ENCODE data around the gene SERPINE2.

SERPINE2 gene

GRCh38 chr2:224039080-224039769 lies at the start of gene SERPINE2:
Gene SERPINE2, minus strand, starts transcription at chr2:224039286. Its CDS starts 37,386 bp downstream, at chr2:224001900.
- peak within 1 kb of the TSS; percentile 82 for H3K4me3 Mint-ChIP-seq
- no peaks in the 10 kb centered on the region for H3K36me3 Mint-ChIP-seq
- H3K9me3 Mint-ChIP-seq = no peaks in the 10 kb centered on the region
- H3K4me1 Mint-ChIP-seq = peaks cover 30% of the 10 kb centered on the region
- no peak within 1 kb of the TSS for H3K27ac Mint-ChIP-seq
- peaks cover 84% of the 10 kb centered on the region for H3K27me3 Mint-ChIP-seq
- peak; percentile 75 for ATAC-seq

- no peak overlapping the region for H3K27ac Mint-ChIP-seq
- peaks cover 17% of the 10 kb centered on the region for H3K27me3 Mint-ChIP-seq
- ATAC-seq = no peak
- no peaks in the 10 kb centered on the region for H3K36me3 Mint-ChIP-seq
- H3K4me1 Mint-ChIP-seq = no peaks in the 10 kb centered on the region
- H3K4me3 Mint-ChIP-seq = no peak overlapping the region
- H3K9me3 Mint-ChIP-seq = no peaks in the 10 kb centered on the region
Observed at GRCh38 chr2:224086226-224086914, 47.3 kb upstream of the SERPINE2 start.

GRCh38 chr2:224085811-224086210 lies 46.7 kb upstream of the SERPINE2 start:
- H3K27ac Mint-ChIP-seq = no peak overlapping the region
- H3K4me3 Mint-ChIP-seq = no peak overlapping the region
- no peaks in the 10 kb centered on the region for H3K9me3 Mint-ChIP-seq
- ATAC-seq = no peak
- no peaks in the 10 kb centered on the region for H3K4me1 Mint-ChIP-seq
- H3K36me3 Mint-ChIP-seq = no peaks in the 10 kb centered on the region
- peaks cover 17% of the 10 kb centered on the region for H3K27me3 Mint-ChIP-seq

- no peak overlapping the region for H3K4me3 Mint-ChIP-seq
- no peak for ATAC-seq
- H3K36me3 Mint-ChIP-seq = no peaks in the 10 kb centered on the region
- no peaks in the 10 kb centered on the region for H3K4me1 Mint-ChIP-seq
- H3K27ac Mint-ChIP-seq = no peak overlapping the region
- peaks cover 17% of the 10 kb centered on the region for H3K27me3 Mint-ChIP-seq
- H3K9me3 Mint-ChIP-seq = no peaks in the 10 kb centered on the region
Observed at GRCh38 chr2:224085246-224085645, 46.2 kb upstream of the SERPINE2 start.

- Mint-ChIP-seq H3K36me3 (no peaks in the 10 kb centered on the region), H3K27ac (no peak overlapping the region)
- no peak for ATAC-seq
Observed at GRCh38 chr2:224084266-224084892, 45.3 kb upstream of the SERPINE2 start.

GRCh38 chr2:224083638-224084037 lies 44.6 kb upstream of the SERPINE2 start:
- Mint-ChIP-seq H3K27me3 (peaks cover 22% of the 10 kb centered on the region), H3K27ac (no peak overlapping the region), H3K4me1 (no peaks in the 10 kb centered on the region), H3K9me3 (no peaks in the 10 kb centered on the region), H3K4me3 (no peak overlapping the region), H3K36me3 (no peaks in the 10 kb centered on the region)
- ATAC-seq = no peak

More at GRCh38 chr2:224084266-224084892, 45.3 kb upstream of the SERPINE2 start:
- Mint-ChIP-seq H3K4me1 (no peaks in the 10 kb centered on the region), H3K27me3 (peaks cover 17% of the 10 kb centered on the region), H3K9me3 (no peaks in the 10 kb centered on the region), H3K4me3 (no peak overlapping the region)

- Mint-ChIP-seq H3K27ac (no peak overlapping the region), H3K36me3 (no peaks in the 10 kb centered on the region), H3K4me3 (no peak overlapping the region), H3K27me3 (peaks cover 24% of the 10 kb centered on the region), H3K4me1 (no peaks in the 10 kb centered on the region), H3K9me3 (no peaks in the 10 kb centered on the region)
- ATAC-seq = no peak
Observed at GRCh38 chr2:224078656-224079055, 39.6 kb upstream of the SERPINE2 start.

- no peak overlapping the region for H3K4me3 Mint-ChIP-seq
- no peaks in the 10 kb centered on the region for H3K36me3 Mint-ChIP-seq
- H3K4me1 Mint-ChIP-seq = no peaks in the 10 kb centered on the region
- no peaks in the 10 kb centered on the region for H3K9me3 Mint-ChIP-seq
- ATAC-seq = no peak
- H3K27me3 Mint-ChIP-seq = peaks cover 20% of the 10 kb centered on the region
- no peak overlapping the region for H3K27ac Mint-ChIP-seq
Observed at GRCh38 chr2:224077773-224078507, 38.9 kb upstream of the SERPINE2 start.

- Mint-ChIP-seq H3K4me3 (no peak overlapping the region), H3K4me1 (no peaks in the 10 kb centered on the region), H3K36me3 (no peaks in the 10 kb centered on the region), H3K27me3 (peaks cover 10% of the 10 kb centered on the region), H3K27ac (no peak overlapping the region), H3K9me3 (no peaks in the 10 kb centered on the region)
- no peak for ATAC-seq
Observed at GRCh38 chr2:224075588-224075987, 36.5 kb upstream of the SERPINE2 start.

- Mint-ChIP-seq H3K27me3 (peaks cover 17% of the 10 kb centered on the region), H3K9me3 (no peaks in the 10 kb centered on the region), H3K27ac (no peak overlapping the region), H3K36me3 (no peaks in the 10 kb centered on the region), H3K4me3 (no peak overlapping the region), H3K4me1 (no peaks in the 10 kb centered on the region)
- ATAC-seq = no peak
Observed at GRCh38 chr2:224073676-224074075, 34.6 kb upstream of the SERPINE2 start.

GRCh38 chr2:224072541-224073188 lies 33.6 kb upstream of the SERPINE2 start:
- H3K4me3 Mint-ChIP-seq = no peak overlapping the region
- H3K27me3 Mint-ChIP-seq = peaks cover 21% of the 10 kb centered on the region
- H3K9me3 Mint-ChIP-seq = no peaks in the 10 kb centered on the region
- no peaks in the 10 kb centered on the region for H3K36me3 Mint-ChIP-seq
- H3K27ac Mint-ChIP-seq = no peak overlapping the region
- no peaks in the 10 kb centered on the region for H3K4me1 Mint-ChIP-seq
- no peak for ATAC-seq

- Mint-ChIP-seq H3K4me3 (no peak overlapping the region), H3K4me1 (no peaks in the 10 kb centered on the region), H3K9me3 (no peaks in the 10 kb centered on the region), H3K27ac (no peak overlapping the region), H3K36me3 (no peaks in the 10 kb centered on the region), H3K27me3 (peaks cover 23% of the 10 kb centered on the region)
- no peak for ATAC-seq
Observed at GRCh38 chr2:224069172-224069571, 30.1 kb upstream of the SERPINE2 start.

GRCh38 chr2:224063298-224063648 lies 24.2 kb upstream of the SERPINE2 start:
- H3K27ac Mint-ChIP-seq = no peak overlapping the region
- no peak overlapping the region for H3K4me3 Mint-ChIP-seq
- no peak for ATAC-seq
- H3K9me3 Mint-ChIP-seq = no peaks in the 10 kb centered on the region
- no peaks in the 10 kb centered on the region for H3K36me3 Mint-ChIP-seq
- H3K4me1 Mint-ChIP-seq = peaks cover 13% of the 10 kb centered on the region
- H3K27me3 Mint-ChIP-seq = peaks cover 12% of the 10 kb centered on the region

GRCh38 chr2:224062481-224063297 lies 23.6 kb upstream of the SERPINE2 start:
- peaks cover 12% of the 10 kb centered on the region for H3K27me3 Mint-ChIP-seq
- H3K27ac Mint-ChIP-seq = no peak overlapping the region
- no peaks in the 10 kb centered on the region for H3K36me3 Mint-ChIP-seq
- peaks cover 1% of the 10 kb centered on the region for H3K9me3 Mint-ChIP-seq
- ATAC-seq = no peak
- peaks cover 13% of the 10 kb centered on the region for H3K4me1 Mint-ChIP-seq
- H3K4me3 Mint-ChIP-seq = no peak overlapping the region
